GM12892 (cell line): ENCODE data around the gene APPL1.
"Not testable (repeated sequence)": the region's sequence is repeated elsewhere in the genome, so short reads cannot be mapped to it uniquely, and the experiment has no call there.

Experiments used
- DNase-seq: peaks from one replicate; pipeline ENCODE4 v3.0.0; 2011; ENCODE audit not compliant: insufficient read length
- FAIRE-seq: peaks from 2 replicates; lab custom pipeline; 2011; peaks lifted over from hg19 to GRCh38; lab: Jason Lieb, UNC
- POLR2A ChIP-seq: IDR thresholded peaks from 2 replicates; pipeline ENCODE4 v1.6.1; 2011; ENCODE audit warnings: low read depth, low read length, control low read depth
- POLR2AphosphoS5 ChIP-seq: IDR thresholded peaks from 2 replicates; pipeline ENCODE4 v1.6.1; 2011; ENCODE audit warnings: low read depth, low read length, control low read depth
- TAF1 ChIP-seq: IDR thresholded peaks from 2 replicates; pipeline ENCODE4 v1.6.1; 2011; ENCODE audit warnings: low read depth, mild to moderate bottlenecking, control low read depth, low read length, borderline replicate concordance

Gene APPL1

DNA sequence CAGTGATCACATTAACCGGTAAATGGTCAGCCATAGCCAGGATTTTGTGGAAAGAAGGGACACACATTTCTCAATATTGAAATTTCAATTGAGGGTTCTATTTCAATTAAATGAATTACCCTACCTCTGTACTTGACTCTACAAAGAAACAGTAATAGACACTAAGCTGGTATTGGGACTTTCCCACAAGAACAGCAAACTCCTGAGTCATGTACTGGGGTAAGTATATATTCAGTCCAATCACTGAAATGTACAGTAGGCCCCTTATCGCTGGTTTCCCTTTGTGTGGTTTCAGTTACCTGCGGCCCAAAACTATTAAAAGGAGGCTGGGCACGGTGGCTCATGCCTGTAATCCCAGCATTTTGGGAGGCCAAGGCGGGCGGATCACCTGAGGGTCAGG, 47.3 kb downstream of the APPL1 start:
- TF ChIP-seq POLR2A (no peak), TAF1 (no peak), POLR2AphosphoS5 (no peak)
- DNase-seq (no peak), FAIRE-seq (no peak)

DNA sequence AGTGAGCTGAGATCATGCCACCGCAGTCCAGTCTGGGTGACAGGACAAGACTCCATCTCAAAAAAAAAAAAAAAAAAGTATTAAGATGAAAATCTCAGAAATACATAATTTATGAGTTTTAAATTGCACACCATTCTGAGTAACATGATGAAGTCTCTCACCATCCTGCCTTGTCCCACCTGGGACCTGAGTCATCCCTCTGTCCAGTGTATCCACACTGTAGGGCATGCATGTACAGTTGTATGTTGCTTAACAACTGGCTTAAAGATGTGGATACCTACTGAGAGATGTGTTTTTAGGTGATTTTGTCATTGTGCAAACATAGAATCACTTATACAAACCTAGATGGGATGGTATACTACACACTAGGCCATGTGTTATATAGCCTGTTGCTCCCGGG, 47.9 kb downstream of the APPL1 start:
- FAIRE-seq (no peak), DNase-seq (no peak)
- no peak for TF ChIP-seq TAF1
- TF ChIP-seq POLR2AphosphoS5 = no peak
- TF ChIP-seq POLR2A = no peak

DNA sequence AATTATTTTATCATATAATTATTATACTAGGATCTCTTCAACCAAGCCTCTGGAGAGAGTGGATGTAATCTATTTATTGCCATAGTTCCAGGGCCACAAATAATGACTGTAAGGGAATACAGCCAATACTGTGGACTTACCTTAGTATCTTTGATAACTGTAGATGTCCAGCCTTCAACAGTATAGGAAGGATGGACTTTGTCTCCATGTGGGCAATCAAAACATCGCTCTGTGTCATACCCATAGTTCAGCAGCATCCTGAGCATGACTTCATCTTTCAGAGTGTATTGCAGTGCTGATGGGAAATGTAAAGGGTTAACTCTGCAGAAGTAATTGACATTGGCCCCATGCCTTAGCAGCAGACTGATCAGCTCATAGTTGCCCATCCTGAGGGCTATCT, 50.7 kb downstream of the APPL1 start:
- FAIRE-seq = no peak
- TF ChIP-seq TAF1 (no peak), POLR2AphosphoS5 (no peak), POLR2A (no peak)

DNA sequence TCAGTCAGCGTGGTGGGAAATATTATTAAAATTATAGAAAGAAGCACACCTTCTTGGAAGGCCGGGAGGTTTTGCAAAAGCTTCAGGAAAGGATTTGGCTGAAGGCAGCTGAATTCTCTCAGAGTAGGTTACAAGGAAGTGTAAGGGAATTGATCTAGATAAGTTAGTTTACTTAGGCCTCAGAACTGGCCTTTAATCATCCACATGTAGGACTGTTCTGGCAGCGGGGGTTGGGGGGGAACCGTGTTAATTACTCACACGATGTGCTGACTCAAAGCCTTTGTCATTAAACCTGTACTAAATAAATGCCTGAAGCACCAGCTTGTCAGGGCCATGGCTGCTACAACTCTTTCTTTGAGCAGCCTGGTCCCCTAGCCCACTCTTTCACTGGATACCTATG, 52.2 kb downstream of the APPL1 start:
- TF ChIP-seq TAF1 (no peak), POLR2A (no peak), POLR2AphosphoS5 (no peak)
- DNase-seq (no peak), FAIRE-seq (no peak)

More for the DNA sequence above, 50.7 kb downstream of the APPL1 start:
- no peak for DNase-seq

DNA sequence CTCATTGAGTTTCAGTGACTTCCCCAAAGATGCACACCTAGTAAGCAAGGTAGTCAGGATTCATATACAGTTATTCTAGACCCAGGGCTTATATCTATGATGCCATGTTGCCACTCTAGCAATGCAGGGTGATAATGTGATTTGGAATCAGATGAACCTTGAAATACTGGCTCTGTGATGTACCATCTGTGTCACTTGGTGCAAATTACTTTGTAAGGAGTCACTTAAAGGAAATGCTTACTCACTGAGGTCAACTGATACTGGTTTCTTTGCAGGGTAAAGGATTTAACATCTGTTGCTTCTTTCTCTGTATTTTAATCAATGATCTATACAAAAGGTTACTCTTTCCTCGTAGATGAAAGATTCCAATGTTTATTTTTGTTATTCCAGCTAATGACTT, 54.2 kb downstream of the APPL1 start:
- TF ChIP-seq POLR2AphosphoS5 (no peak), TAF1 (no peak), POLR2A (no peak)
- DNase-seq (no peak), FAIRE-seq (no peak)

DNA sequence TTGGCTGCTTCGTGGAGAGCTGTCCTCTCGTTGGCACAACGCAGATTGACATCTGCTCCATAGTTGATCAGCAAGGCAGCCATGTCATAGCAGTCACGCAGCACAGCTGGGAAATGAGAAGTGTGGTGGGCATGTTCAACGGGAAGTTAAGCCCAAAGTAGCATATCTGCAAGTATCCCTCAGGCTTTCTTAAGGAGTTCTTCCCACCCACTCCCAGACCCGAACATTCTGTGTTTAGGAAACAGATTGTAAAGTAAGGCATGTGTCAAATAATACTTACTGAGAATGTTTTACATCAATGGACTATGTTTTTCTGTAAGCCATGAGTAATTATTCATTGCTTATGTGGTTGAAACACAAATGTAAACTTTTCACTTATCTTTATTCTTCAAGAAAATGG, 55.8 kb downstream of the APPL1 start:
- no peak for DNase-seq
- TF ChIP-seq TAF1 (no peak), POLR2AphosphoS5 (no peak)
- FAIRE-seq = no peak

DNA sequence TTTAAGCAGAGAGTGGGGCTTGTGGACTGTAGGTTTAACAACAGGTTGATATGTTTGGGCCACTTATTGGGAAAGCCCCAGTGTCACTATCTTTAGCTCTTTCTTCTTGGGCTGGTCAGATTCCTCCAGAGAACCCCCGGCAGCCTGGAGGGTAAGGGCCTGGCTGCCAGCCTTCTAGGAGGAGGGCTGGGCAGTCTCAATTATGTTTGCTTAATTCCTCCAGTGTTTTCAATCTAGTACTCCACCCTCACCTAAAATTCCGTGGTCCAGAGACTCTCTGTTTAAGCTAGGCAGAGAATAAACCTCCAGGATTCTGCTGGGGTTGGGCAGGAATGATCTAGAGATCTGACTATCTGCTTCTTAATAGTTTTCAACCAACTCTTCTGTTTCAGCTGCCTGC, 59.7 kb downstream of the APPL1 start:
- DNase-seq (no peak), FAIRE-seq (no peak)
- TF ChIP-seq POLR2AphosphoS5 = no peak
- TF ChIP-seq TAF1 = no peak
- no peak for TF ChIP-seq POLR2A

DNA sequence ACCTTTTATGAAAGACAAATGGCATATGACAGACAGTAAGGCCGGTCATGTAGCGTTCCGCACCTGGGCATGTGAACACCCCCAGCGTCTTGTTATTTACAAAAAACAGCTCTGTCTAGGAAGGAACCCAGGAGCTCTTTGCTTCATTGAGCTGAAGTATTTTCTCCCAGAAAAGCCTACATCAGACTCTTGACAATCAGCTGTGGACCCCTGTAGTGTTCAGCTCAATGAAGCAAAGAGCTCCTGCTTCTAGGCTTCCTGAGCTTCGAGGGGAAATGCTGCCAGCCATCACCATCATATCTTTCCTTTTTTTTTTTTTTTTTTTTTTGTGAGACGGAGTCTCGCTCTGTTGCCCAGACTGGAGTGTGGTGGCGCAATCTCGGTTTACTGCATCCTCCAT, 60.9 kb downstream of the APPL1 start:
- no peak for TF ChIP-seq POLR2A
- no peak for TF ChIP-seq TAF1
- no peak for TF ChIP-seq POLR2AphosphoS5
- DNase-seq = no peak
- no peak for FAIRE-seq

DNA sequence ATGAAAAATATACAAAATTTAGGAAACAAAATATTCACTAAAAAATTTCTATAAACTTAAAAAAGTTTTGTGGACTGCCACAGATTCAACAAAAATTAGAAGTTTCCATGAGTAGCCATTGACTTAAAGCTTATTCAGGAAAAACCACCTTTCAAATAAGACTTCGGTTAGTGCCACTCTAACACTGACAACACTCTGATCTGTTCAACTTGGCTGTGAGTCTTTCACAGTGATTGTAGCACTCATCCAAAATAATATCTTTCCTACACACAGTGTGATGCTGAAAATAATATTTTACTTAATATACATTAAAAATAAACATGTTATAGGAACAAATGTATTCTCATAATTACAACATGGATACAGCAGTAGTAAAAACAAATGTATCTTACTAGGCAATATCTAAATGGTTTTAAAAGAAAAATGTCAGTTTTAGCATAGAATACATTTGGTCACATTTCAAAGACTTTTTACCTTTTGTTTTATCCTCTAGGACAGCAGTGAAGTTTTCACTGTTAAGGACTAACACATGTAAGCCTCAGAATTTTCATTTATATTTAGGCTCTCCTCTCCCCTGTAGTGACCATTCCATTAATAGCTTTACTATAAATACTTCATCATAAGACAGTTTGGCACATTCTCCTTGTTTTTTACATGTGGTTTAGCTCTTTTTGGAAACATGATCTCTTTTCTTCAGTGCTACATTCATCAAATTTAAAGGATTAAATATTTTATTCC, 64.8 kb downstream of the APPL1 start, which contains the start of gene ASB14:
TSS of gene ASB14 (minus strand) at position 527 of the 738 bp plus-strand sequence. CDS start 652 bp downstream, outside the sequence.
- TF ChIP-seq TAF1 (no peak), POLR2AphosphoS5 (no peak)
- DNase-seq (no peak), FAIRE-seq (no peak)

DNA sequence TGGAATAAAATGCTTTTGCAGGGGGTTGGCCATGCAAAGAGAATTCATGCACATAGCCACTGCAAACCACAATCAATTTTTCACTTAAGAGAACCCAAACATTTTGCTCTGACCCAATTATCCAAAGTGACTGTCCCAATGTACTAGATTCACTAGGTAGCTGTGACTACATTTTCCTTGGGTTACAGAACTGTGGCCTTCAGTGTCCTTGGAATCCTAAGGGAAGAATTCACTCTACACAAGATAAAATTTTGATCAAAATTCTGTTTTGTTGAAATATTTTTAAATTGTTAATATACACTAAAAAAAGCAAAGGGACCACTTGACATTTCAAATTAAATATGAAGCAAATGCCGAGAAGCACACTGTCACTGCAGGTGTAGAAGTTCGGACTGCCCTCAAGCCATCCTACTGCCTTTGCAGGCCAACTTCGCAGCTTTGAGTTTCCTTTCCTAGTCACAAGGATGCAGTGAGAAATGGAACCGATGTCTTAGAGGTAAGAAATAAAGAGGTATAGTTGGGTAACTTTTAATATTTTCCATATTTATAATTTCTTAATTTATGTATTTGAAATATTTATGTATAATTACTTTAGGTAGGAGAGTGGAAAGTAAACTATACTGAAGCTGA, 65.5 kb downstream of the APPL1 start:
- DNase-seq (no peak), FAIRE-seq (no peak)
- TF ChIP-seq POLR2AphosphoS5 = no peak
- no peak for TF ChIP-seq POLR2A
- no peak for TF ChIP-seq TAF1

DNA sequence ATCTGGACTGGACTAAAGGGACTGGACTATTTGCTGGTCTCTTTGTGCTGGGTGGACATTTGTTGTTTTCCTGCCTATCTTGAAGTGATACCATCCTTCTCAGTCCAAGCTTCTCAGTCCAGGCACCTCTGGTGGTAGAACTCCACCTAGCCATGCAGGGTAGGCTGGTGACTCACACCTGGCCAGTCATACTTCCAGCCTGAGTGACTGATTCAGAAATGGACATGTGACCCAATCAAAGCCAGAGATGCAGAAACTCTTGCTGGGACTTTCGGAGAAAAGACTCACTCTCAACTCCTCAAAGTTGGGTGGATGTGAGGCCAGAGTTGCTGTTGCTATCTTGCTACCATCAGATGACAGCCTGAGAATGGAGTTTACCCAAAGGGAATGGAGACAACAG, 70.5 kb downstream of the APPL1 start:
- TF ChIP-seq POLR2AphosphoS5 (no peak), POLR2A (no peak), TAF1 (no peak)
- DNase-seq = no peak
- FAIRE-seq = no peak

DNA sequence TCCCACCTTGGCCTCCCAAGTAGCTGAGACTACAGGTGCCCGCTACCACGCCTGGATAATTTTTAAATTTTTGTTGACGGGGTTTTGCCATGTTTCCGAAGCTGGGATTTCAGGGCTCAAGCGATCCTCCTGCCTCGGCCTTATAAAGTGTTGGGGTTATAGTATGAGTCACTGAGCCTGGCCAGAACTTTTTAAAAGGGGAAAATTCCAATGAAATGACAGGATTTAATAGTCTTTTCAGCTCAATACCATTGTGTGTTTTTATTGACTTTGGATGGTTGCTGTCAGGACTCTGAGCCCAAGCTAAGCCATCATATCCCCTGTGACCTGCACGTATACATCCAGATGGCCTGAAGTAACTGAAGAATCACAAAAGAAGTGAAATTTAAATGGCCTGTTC, 76.0 kb downstream of the APPL1 start:
- not testable (repeated sequence) for DNase-seq, FAIRE-seq
